HG03442 (cell line): ENCODE measurements around the gene PRR23E.

Experiments
- ATAC-seq: cut with Tn5 transposase; IDR thresholded peaks from one replicate; pipeline ENCODE4 v1.9.1; 2021; ENCODE audit warnings: mild to moderate bottlenecking, moderate library complexity; ENCODE audit not compliant: unreplicated experiment

The PRR23E gene

DNA sequence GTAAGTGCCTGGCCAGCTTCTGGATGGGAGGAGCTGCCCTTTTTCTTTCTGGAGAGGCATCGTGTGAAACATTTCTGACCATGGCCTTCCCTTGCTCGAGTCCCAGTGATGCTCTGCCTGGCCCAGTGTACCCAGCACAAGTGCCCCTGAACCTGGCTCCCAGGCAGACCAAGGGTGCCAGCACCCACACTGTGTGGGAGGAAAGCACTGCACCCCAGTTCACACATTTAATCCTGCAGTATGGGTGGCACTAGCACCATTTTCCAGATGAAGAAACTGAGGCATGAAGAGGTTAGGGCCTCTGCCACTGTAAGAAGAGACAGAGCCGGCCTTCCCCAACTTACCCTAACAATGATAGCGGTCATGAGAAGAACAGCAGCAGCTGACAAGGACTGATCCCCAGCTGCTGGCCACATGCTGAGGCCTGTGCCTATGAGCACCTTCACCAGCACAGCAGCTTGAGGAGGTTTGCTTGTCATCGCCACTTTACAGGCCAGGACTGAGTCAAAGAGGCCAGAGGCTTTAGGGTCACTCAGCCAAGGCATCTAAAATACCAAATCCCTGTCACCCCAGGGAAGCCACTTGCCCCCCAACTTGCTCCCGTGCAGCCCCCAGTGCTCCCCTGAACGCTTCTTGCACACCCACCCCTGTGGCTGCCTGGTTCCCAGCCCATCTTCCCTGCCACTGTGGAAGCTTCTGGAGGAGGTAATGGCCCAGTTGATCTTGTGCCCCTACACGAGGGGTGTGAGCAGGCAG, 15.0 kb downstream of the PRR23E start:
- ATAC-seq = no peak

DNA sequence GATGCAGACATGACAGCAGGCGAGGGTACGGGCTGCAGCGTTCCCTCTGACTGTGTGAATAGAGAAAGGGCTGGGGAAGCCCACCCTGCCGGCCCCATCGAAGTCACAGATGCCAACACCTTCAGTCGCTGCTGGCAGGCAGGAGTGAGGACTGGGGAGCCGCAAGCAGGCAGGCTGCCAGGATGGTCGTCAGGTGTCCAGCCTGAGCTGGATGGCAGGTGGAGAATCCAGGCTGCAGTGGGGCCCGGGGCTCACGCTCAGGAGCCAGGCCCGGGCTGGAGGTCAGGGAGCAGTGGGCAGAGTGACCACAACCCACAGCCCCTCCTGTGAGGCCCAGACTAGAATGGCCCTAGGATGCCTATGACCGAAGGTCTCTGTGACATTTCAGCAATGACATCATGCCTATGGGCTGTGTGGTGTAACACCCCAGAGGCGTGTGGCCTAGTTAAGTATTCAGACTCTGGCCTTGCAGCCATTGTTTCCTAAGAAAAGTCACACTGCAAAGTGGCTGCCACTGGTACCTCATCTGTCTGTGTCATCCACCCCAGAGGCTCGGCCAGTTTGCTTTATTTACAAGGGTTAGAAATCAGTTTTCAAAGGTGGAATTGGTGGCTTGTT, 15.7 kb downstream of the PRR23E start:
- ATAC-seq = no peak

DNA sequence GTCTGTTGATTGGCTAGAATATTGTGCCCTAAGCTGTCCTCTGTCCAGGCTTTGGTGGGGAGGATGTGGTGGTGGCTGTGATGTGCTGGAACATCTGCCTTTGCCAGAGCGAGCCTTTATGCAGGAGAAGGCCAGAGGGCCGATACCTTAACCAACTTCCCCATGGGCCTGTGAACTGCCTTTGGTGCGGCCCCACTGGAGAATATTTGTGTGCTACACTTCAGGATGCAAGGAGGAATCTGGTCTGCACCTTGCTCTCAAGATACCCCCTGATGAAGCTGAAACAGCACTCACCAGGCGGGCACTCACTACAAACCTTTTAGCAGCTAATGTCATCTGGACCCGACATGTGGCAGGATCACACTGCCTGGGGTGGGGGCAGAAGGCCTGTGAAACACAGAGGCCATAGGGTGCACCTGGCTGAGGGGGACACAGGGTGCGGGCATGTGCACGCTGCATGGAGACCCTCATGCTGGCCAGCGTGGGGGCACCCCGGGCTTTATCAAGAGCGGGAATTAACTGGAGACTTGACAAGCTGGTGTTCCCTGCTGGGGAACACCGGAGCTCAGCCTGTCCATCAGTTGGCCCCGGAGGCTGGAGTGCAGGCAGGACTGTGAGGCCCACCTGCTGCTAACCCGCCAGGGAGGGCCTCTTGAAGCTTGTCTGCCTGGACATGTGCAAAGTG, 16.4 kb downstream of the PRR23E start:
- no peak for ATAC-seq

DNA sequence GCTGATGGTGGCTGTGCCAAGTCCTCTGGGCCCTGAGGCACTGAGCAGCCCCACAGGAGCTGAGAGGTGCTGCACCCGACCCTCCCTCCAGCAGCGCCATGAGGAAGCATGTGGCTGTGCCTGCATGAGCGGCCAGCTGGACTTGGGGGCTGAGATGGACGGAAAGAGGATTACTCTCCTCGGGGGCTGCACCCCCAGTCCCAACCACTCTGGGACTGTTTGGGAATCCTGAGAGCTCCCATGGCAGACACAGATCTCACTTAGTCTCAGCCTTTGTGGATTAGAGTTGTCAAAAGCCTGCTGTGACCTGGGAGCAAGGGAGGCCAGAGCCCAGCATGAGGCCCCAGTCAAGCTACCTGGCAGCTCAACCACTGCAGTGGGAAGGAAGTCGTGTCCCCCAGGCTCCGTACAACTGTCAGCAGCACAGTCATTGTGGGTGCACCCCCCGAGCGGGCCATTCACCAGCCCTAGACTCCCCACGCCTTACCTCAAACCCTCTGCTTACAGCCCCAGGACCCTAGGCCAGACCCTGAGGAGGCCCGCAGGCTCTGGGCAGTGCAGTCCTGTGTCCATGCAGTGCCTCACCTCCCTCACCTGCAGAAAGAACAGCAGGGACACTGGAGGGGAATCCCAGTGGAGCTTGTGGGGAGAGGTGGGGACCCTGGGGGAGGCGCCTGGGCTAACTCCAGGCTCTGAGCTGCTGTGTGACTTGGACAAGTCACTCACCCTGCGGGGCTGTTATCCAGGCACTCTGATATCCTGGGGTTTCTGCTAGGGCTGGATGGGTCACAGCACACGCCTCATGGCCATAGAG, 17.1 kb downstream of the PRR23E start:
- no peak for ATAC-seq

DNA sequence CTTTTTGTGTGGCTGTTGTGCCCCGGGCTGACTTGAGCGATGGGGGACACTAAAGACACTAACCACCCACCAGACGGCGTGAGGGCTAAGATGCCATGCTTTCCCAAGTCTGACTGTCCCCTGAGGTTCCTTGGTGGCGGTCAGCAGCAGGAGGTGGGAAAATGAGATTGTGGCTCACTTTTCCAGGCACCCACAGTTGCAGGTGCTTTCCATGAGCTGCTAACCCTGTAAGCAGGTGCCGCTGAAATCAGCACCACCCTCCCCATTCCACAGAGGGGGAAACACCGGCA, 17.7 kb downstream of the PRR23E start:
- no peak for ATAC-seq

DNA sequence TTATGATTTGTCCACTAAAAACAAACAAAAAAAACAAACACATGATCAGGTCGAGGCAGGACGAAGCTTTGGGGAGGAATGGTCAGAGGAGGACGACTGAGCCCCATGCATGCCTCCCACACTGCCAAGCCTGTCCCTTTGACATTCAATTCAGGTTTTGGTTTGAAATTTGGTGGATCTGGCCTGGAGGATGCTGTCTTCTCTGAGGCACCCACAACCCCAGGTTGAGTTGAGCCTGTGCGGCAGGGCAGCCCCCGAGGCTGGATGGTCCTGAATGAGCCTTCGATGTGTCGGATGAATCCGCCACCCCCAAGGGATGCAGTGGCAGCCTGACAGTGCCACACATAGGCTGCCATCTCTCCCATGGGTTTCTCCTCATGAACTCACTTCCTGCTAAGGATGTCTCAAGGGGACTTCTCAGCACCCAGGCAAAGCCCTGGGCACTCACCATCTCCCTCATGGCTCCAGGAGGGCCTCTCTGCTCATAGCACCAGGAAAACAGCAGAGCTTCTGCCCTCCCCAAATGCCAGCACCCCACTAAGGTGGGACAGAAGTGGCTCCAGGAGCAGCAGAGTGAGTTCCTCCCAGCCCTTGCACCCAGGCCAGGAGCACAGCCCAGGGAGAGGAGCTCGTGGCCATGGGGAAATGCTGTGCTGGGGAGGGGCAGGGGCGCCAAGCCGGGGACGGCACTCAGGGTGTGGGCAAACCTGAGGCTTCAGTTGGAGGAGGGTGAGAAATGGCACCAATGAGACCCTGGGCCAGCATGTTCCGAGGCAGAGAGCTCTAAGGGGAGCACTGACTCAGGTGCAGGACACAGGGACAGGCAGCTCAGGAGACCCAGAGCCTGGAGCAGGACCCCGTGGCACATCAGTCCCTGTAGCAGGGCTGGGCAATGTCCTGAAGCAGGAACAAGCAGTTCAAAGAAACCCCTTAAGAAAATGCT, 18.5 kb downstream of the PRR23E start:
- no peak for ATAC-seq

DNA sequence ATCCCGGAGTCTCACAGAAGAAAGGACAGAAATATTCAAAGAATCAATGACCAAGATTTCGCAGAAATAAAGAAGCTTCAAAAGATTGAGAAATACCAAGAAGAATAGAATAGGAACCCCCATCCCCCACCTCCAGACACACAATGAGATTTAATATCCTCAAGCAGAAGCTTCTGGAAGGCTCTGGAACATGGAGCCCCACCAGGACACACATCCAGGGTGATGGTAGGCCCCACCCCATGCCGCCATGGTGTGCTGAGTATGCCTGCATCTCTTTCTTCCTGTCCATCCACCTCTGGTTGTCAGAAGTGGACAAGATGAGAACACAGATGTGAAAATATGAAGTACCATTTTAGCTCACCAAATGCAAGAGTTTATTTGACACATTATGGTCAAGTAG, 19.3 kb downstream of the PRR23E start:
- ATAC-seq = no peak

DNA sequence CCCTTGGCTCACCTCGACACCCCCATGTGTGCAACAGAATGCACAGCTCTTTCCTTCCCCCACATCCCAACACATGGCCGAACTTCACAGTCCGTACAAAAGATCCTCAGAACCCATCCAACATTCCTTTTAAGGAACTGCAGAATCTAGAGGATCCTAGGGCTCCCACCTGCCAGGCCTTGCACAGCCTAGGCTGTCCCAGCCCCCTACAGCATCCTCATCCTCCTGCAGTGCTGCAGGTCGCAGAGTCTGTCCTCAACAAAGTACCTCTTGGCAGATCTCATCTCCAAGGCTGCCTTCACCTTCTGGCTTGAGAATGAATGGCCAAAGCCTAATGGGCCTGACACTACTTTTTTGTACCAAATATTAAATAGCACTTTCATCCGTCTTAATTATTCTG, 19.8 kb downstream of the PRR23E start:
- ATAC-seq = no peak

DNA sequence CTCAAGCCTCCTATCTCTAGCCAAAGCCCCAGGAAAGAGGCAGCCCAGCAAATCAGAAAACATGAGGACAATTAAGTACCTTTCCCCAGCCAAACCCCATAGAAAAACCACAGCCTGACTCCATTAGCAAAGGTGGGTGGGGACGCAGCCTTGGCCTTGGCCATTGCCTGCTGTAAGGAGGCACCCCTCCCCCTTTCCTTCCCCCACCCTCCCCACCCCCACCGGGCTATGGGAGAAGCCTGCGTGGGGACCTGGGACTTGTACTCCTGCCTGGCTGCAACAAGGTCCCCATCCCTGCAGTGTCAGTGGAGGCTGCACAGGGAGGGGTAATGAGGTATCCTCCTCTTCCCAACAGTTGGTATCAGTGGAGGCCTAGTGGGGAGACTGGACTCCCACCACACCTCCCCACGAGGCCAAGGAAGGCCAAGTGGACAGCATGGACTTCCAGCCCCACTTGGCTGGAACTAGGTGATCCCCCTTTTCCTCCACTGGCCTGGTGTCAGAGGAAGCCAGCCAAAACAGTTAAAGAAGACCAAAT, 20.5 kb downstream of the PRR23E start:
- no peak for ATAC-seq

DNA sequence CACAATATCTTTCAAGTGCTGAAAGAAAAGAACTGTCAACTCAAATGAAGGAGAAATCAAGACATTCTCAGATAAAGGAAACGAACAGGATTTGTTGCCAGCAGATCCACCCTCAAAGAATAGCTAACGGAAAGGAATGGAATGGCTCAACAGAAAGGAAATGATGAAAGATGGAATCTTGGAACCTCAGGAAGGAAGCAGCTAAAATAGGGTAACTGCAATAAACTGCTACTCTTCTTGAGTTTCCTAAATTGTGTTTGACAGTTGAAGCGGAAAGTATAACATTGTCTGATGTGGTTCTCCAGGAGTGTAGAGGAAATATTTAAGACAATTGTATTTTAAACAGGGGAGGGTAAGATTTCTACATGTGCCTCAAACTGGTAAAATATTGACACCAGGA, 22.0 kb downstream of the PRR23E start:
- ATAC-seq = no peak

DNA sequence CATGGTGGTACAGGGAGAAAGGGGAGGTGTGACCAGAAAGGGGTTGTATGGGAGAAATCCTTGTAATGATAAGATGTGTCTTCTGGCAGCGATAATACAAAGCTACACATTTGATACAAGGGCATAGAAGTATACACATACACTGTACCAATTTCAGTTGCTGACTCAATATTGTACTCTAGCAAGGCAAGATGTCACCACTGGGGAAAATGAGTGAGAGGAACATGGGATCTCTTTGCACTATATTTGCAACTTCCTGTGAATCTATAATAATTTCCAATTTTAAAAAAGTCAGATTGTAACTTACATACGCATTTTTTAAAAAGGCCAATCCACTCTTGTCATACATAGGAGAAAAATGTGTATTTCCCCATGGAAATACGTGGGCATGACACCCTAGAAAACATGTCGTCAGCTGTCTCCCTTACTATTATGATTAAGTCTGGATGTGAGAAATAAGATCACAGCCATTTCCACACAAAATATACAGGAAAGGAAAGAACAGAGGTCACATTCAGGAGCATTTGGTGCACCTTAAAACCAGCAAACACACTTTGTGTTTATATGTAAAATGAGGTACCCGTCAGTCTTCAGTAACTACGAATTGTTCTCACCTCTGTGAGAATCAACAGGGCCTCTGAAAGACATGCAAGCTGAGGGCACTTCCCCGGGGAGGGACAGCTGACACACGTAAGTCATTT, 22.9 kb downstream of the PRR23E start:
- ATAC-seq = no peak

DNA sequence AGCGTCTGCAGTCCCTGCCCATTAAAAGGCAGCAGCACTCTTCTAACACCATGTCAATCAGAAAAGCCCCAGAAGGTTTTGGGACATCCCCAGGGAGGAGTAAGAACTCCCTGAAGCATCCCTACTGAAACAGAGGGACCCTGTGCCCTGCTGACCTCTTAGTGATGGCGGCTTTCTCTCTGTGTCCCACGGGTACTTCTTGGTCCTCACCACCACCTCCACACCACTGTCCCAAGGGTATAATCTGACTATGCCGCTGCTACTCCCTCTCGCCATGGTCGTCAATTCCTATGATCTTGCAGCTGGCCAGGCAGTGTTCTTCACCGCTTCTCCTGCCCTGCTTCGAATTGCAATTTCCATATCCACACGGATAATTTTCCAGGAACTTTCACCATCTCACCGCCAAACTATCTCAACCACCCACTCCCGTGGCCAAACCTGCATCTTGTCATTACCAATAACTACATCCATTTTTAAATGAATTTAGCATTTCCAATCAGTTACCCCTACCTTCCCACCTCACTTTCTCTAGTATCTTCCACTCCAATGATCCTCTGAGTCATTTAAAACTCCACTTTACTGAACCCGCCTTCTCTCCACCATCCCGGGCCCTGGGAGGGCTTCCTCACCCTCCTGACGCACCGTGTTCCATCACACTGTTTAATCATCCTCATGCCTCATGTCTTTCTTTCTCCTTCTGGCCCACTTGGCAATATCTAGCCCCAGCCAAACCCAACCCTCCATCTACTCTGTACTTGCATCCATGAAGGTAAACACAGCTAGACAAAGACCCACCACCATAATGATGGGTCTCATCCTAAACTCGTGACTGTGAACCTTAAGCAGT, 23.7 kb downstream of the PRR23E start:
- peak; percentile 51 for ATAC-seq

DNA sequence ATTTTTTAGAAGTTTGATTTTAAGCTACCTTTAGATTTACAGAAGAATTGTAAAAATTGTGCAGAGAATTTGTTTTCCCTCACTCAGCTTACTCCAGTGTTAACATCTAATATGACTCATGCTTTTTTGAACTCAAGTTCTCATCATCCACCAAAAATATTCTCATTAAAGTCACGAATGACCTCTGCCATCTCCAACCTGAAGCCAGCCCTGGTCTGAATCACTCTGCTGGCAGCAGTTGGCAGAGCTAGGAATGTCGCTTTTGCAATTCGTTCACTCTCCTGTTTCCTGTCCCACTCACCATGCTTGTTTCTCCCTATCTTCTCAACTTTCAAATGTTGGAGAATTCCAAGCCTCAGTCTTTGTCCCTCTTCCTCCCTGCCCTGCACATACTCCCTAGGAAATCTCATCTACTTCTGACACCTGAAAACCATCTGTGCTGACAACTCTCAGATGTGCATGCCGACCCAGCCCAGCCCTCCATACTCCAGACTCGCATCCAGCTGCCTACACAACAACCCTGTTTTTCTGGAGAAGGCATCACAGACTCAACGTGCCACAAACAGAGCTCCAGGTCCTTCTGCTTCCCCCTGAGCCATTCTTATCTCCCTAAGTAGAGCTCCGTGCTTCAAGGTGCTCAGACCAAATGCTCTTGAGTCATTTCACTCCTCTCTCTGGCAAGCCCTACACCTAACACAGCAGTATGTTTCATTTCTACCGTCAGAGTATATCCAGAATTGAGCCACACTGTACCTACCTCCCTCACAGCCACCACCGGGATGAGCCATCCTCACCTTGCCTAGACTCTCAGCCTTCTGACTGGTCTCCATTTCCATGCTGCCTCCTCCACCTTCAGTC, 24.9 kb downstream of the PRR23E start:
- peak; percentile 55 for ATAC-seq

DNA sequence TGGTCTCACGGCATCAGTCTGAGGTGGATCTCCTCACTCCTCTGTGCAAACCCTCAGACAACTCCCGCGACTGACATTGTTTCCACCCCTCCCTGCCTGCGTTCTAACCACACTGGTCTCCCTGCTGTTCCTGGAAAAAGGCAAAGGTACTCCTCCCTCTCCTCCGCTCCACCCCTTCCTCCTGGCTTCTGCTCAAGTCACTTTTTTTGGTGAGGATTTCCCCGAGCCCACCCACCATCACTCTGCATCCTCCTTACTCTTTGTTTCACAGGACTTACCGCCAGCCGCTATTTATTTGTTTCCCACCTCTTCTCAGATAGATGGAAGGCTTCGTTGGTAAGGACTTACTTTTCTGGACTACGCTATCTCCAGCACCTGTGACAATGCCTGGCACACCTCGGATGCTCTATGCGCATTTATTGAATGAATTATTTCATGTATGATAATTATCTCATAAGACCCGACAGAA, 25.6 kb downstream of the PRR23E start:
- ATAC-seq = no peak

DNA sequence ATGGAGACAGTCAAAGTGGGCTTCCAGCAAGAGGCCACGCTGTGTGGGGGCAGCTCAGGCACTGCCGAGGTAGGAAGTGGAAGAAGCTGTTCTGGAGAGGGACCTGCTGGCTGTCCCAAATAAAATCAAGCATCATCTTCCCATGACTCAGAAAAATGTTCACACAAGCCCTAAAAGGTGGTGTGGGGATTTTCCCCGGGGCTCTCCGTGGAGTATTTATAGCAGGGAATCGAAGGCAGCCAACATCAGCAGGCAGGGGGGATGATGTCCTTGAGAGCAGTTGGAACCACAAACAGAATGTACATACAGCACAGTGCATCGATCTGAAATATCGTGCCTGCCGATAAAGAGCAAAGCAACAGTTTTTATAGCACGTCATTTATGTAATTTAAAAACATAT, 27.6 kb downstream of the PRR23E start:
- ATAC-seq = no peak

DNA sequence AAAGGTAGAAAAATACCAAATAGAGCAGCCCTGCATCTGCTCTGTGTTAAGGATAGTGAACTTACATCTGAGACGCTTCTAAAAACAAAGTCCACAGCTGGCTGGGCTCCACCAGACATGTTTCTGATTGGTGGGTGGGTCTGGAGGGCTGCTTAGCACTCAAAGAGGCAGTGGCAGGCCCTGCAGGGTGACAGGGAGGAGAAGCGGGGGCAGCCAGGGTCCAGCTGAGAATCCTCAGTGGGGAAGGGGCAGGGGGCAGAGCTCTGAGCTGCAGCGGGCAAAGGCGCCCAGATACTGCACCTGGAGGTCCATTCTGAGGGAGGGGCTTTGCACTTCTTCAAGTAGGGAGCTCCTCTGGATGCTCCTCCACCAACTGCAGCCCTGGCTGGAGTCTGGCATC, 28.1 kb downstream of the PRR23E start:
- ATAC-seq = no peak

DNA sequence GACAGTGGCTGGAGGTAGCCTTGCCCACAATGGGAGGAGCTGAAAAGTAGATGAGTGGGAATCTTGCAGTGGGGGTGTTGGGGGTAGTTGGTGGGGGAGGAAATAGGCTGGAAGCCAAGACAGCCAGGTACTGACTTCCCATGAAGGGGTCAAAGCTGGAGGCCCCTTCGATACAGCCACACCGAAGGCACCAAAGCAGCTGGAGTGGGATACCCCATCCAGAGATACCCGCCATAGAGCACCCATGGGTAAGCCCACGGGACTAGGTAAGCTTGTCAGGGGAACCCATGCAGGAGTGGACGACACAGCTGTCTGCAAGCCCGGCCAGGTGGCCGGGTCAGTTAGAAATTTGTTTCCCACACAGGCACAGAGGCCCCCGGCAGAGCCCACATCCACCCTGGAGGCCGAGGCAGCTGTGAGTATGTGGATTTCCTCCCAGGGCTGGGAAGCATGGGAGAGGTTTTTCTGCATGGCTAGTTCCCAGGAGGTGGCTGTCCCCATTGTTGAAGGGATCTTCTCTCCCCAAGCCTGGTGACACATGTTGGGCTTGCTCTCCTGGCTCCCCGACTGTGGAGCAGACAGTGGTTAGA, 28.6 kb downstream of the PRR23E start:
- no peak for ATAC-seq
